ENCODE measurements around the gene ATXN2L. TPM values are rescaled to one million over a fixed set of nuclear protein-coding genes. Genes with fewer than 3 reads are reported as not detected.

ATXN2L gene
- total RNA-seq, 1 donor from 2014 or later: 21.4 TPM

- no peak for DNase-seq (ENCODE audit: low spot score)
- Histone ChIP-seq H3K27ac (no peak overlapping the region), H2AFZ (replicated peaks) (no peak overlapping the region), H3K36me3 (peaks cover 7% of the 10 kb centered on the region), H3K79me2 (ENCODE audit: low read depth) (no peaks in the 10 kb centered on the region), H3K4me3 (no peak overlapping the region), H3F3A (ENCODE audit: low read depth) (peaks cover 34% of the 10 kb centered on the region), H4K20me1 (ENCODE audit: low read depth) (peaks cover 12% of the 10 kb centered on the region), H3K9ac (no peak overlapping the region), H3K27me3 (no peaks in the 10 kb centered on the region), H3K9me3 (ENCODE audit: low read depth) (no peaks in the 10 kb centered on the region), H3K4me1 (no peaks in the 10 kb centered on the region), H3K4me2 (no peak overlapping the region)
- peaks cover 4% of the 10 kb centered on the region for H3K27me3 Mint-ChIP-seq (ENCODE audit: insufficient read depth, low read depth)
- H3K27ac Mint-ChIP-seq: no peak overlapping the region
- no peak overlapping the region for H3K4me3 Mint-ChIP-seq
- no peaks in the 10 kb centered on the region for H3K9me3 Mint-ChIP-seq
- peaks cover 35% of the 10 kb centered on the region for H3K36me3 Mint-ChIP-seq
- no peaks in the 10 kb centered on the region for H3K4me1 Mint-ChIP-seq
- TF ChIP-seq EZH2 (IDR thresholded peaks at IDR 0.05): no peak
- TF ChIP-seq EZH2phosphoT487 (IDR thresholded peaks at IDR 0.05): no peak
- TF ChIP-seq CTCF (IDR thresholded peaks at IDR 0.05): no peak
These were observed 13.3 kb downstream of the ATXN2L start for GRCh38 chr16:28835864-28836760.

- H3K79me2 ChIP-seq (ENCODE audit: low read depth): no peaks in the 10 kb centered on the region
- H3K36me3 Mint-ChIP-seq: peaks cover 34% of the 10 kb centered on the region
- peaks cover 37% of the 10 kb centered on the region for H3F3A ChIP-seq (ENCODE audit: low read depth)
- no peak for TF ChIP-seq EZH2 (IDR thresholded peaks at IDR 0.05)
- no peak for TF ChIP-seq EZH2phosphoT487 (IDR thresholded peaks at IDR 0.05)
- TF ChIP-seq CTCF (IDR thresholded peaks at IDR 0.05): no peak
- no peak overlapping the region for H3K4me3 ChIP-seq
- H3K4me1 Mint-ChIP-seq: no peaks in the 10 kb centered on the region
- no peak overlapping the region for H2AFZ ChIP-seq (replicated peaks)
- no peaks in the 10 kb centered on the region for H3K27me3 ChIP-seq
- H3K27me3 Mint-ChIP-seq (ENCODE audit: insufficient read depth, low read depth): peaks cover 4% of the 10 kb centered on the region
- H3K9me3 ChIP-seq (ENCODE audit: low read depth): no peaks in the 10 kb centered on the region
- no peak overlapping the region for H3K27ac ChIP-seq
- H3K4me3 Mint-ChIP-seq: no peak overlapping the region
- H4K20me1 ChIP-seq (ENCODE audit: low read depth): peaks cover 10% of the 10 kb centered on the region
- no peak overlapping the region for H3K9ac ChIP-seq
- no peak overlapping the region for H3K4me2 ChIP-seq
- no peaks in the 10 kb centered on the region for H3K9me3 Mint-ChIP-seq
- H3K27ac Mint-ChIP-seq: no peak overlapping the region
- H3K4me1 ChIP-seq: no peaks in the 10 kb centered on the region
- peaks cover 4% of the 10 kb centered on the region for H3K36me3 ChIP-seq
- no peak for DNase-seq (ENCODE audit: low spot score)
These were observed 13.9 kb downstream of the ATXN2L start for GRCh38 chr16:28836761-28837064.

- H3K36me3 ChIP-seq: no peaks in the 10 kb centered on the region
- no peak overlapping the region for H3K27ac Mint-ChIP-seq
- no peak overlapping the region for H3K4me2 ChIP-seq
- H3K9ac ChIP-seq: no peak overlapping the region
- no peaks in the 10 kb centered on the region for H3K4me1 ChIP-seq
- H3K9me3 Mint-ChIP-seq: no peaks in the 10 kb centered on the region
- H4K20me1 ChIP-seq (ENCODE audit: low read depth): peaks cover 10% of the 10 kb centered on the region
- H3K4me1 Mint-ChIP-seq: no peaks in the 10 kb centered on the region
- no peak overlapping the region for H3K4me3 Mint-ChIP-seq
- H2AFZ ChIP-seq (replicated peaks): no peak overlapping the region
- DNase-seq (ENCODE audit: low spot score): no peak
- peaks cover 47% of the 10 kb centered on the region for H3F3A ChIP-seq (ENCODE audit: low read depth)
- no peaks in the 10 kb centered on the region for H3K9me3 ChIP-seq (ENCODE audit: low read depth)
- no peaks in the 10 kb centered on the region for H3K27me3 ChIP-seq
- H3K36me3 Mint-ChIP-seq: peaks cover 29% of the 10 kb centered on the region
- no peaks in the 10 kb centered on the region for H3K79me2 ChIP-seq (ENCODE audit: low read depth)
- no peak overlapping the region for H3K4me3 ChIP-seq
- H3K27me3 Mint-ChIP-seq (ENCODE audit: insufficient read depth, low read depth): peaks cover 4% of the 10 kb centered on the region
- TF ChIP-seq EZH2 (IDR thresholded peaks at IDR 0.05) (no peak), CTCF (IDR thresholded peaks at IDR 0.05) (no peak), EZH2phosphoT487 (IDR thresholded peaks at IDR 0.05) (no peak)
- no peak overlapping the region for H3K27ac ChIP-seq
These were observed 15.1 kb downstream of the ATXN2L start for GRCh38 chr16:28837672-28838557.

All from neural progenitor cell (in vitro differentiated cells).